Activated CD8-positive, alpha-beta memory T cell treated with anti-CD3 and anti-CD28 coated beads, Interleukin-2, amount 50 U/mL, for 1 hour (primary cell): ENCODE results near the gene ENPEP.
"Not testable (repeated sequence)": the region's sequence is repeated elsewhere in the genome, so short reads cannot be mapped to it uniquely, and the experiment has no call there.

ENCODE experiments used
- DNase-seq: peaks from one replicate; pipeline ENCODE4 v3.0.0-alpha.2; 2020; ENCODE audit errors: extremely low read depth

Gene ENPEP, protein sequence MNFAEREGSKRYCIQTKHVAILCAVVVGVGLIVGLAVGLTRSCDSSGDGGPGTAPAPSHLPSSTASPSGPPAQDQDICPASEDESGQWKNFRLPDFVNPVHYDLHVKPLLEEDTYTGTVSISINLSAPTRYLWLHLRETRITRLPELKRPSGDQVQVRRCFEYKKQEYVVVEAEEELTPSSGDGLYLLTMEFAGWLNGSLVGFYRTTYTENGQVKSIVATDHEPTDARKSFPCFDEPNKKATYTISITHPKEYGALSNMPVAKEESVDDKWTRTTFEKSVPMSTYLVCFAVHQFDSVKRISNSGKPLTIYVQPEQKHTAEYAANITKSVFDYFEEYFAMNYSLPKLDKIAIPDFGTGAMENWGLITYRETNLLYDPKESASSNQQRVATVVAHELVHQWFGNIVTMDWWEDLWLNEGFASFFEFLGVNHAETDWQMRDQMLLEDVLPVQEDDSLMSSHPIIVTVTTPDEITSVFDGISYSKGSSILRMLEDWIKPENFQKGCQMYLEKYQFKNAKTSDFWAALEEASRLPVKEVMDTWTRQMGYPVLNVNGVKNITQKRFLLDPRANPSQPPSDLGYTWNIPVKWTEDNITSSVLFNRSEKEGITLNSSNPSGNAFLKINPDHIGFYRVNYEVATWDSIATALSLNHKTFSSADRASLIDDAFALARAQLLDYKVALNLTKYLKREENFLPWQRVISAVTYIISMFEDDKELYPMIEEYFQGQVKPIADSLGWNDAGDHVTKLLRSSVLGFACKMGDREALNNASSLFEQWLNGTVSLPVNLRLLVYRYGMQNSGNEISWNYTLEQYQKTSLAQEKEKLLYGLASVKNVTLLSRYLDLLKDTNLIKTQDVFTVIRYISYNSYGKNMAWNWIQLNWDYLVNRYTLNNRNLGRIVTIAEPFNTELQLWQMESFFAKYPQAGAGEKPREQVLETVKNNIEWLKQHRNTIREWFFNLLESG

DNA sequence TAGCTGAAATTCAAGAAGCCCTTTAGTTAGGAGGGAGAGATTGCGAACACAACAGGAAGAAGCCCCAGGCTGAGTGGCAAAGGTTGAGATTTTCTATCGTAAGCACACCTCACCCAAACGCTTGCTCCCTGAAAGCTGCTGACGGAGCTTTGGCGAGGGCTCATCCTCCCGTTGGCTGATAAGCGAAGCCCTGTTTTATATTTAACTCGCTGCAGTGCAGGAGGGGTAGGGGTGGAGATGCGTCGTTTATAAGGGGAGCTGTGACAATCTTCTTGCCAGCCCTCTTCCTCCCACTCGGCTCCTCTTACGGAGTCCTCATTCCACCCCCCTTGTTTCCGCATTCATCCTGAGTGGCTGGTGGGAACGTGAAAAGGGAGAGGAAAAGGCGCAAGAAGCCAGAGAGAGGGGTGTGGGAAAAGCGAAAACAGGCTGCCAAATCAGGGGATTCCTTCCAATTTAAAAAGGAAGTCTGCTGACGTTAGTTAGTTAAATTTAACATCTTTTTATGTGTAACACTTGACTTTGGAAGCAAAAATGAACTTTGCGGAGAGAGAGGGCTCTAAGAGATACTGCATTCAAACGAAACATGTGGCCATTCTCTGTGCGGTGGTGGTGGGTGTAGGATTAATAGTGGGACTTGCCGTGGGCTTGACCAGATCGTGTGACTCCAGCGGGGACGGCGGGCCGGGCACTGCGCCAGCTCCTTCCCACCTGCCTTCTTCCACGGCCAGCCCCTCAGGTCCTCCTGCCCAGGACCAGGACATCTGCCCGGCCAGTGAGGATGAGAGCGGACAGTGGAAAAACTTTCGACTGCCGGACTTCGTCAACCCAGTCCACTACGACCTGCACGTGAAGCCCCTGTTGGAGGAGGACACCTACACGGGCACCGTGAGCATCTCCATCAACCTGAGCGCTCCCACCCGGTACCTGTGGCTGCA, at the start of gene ENPEP:
TSS of gene ENPEP (plus strand) at position 275 of the 938 bp plus-strand sequence. CDS start at position 535, 260 bp downstream.
- DNase-seq: no peak

DNA sequence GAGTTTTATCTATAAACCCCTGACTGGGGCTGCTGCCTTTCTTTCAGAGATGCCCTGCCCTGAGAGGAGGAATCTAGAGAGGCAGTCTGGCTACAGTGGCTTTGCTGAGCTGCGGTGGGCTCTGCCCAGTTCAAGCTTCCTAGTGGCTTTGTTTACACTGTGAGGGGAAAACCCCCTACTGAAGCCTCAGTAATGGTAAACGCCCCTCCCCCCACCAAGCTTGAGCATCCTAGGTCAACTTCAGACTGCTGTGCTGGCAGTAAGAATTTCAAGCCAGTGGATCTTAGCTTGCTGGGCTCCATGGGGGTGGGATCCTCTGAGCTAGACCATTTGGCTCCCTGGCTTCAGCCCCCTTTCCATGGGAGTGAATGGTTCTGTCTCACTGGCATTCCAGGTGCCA, 44.1 kb upstream of the ENPEP start:
- DNase-seq: not testable (repeated sequence)

DNA sequence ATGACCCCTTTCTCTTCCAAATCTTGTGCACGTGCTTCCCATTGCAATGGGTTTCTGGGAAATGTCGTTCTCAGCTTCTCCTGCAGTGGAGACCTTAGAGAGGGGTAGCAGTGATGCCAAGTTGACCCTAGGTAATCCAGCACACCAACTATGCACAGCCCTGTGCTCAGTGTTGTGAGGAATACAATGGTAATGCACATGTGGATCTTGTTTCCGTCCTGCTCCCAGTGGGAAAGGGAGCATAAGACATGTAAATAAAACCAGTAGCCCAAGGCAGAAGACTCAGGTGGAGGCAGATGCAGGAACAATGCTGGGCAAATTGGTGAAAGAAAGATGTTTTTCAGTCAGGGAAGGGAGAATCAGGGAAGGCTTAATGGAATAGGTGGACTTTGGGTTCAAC, 38.7 kb upstream of the ENPEP start:
- not testable (repeated sequence) for DNase-seq

DNA sequence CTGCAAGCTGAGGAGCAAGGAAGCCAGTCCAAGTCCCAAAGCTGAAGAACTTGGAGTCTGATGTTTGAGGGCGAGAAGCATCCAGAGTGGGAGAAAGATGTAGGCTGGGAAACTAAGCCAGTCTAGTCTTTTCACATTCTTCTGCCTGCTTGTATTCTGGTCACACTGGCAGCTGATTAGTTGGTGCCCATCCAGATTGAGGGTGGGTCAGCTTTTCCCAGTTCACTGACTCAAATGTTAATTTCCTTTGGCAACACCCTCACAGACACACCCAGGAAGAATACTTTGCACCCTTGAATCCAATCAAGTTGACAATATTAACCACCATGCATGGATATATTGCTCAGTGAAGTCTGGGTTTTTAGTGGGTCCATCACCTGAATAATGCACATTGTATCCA, 36.7 kb upstream of the ENPEP start:
- DNase-seq: not testable (repeated sequence)

DNA sequence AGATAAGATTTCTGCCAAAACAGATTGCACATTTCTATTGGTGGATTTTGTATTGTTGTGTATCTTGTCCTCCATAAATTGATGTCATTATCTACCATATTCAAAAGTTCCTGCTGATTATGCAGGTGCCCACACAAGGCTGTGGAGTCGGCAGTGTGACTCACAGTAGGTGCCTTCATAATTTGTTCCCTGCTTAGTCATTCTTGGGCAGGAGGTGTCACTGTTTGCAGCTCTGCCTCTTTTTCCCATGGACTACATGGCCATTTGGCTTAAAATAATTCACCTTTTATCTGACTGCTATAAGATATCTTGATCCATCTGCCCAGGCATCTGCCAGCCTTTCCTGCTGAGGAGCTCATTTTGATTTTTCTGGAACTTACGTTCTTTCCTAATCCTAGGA, 33.6 kb upstream of the ENPEP start:
- DNase-seq: no peak

DNA sequence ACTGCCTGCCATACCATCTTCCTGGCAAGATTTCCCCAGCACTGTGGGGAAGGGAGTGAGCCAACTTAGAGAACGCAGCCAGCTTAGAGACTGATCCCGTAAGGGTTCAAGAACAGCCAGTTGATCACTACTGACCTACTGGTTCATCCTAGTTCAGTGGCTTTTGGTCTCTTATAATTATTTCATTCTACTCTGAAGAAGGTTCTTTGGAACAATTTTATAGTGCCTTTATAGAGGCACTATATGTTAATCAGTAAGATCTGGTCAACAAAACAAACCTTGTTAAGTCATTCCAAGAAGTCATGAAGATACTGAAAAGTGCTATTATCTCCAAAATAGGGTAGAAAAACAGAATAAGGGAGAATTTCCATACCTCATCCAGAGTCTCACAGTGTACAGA, 33.2 kb upstream of the ENPEP start:
- DNase-seq: no peak

DNA sequence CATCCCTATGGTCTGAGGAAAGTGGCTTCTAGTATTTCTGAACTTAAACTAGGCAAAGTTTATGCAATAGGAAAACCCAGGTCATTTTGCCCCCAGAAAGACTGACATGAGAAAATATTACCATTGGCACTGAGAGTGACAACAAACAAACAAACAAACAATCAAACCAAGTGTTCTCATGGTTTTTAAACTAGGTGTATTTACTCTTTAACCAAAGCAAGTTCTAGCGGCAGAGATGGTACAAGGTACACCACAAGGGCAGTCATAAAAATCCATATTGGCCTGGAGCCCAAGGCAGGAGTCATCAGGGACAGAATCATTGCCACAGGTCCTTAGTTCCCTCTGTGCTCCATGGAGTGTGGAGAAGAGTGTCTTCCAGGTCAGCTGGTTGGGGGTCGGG, 26.0 kb upstream of the ENPEP start:
- no peak for DNase-seq

DNA sequence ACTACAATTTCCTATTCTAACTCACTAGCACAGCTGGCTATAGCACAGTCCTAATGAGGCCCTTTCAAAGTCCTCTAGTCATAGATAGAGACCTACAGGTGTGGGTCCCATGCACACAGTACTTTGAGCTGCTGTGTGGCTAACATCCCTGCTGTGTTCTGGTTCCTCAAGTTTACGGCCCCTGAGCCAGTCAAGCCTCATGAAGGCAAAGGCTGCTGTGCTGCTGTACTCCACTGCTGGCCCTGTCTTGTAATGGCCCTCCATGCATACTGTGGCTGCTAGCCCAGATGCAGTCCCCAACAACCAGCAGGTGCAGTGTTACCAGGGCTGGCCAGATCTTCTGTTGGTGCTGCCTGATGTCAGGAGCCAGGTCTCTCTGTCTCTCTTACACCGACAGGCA, 23.4 kb upstream of the ENPEP start:
- DNase-seq: no peak

DNA sequence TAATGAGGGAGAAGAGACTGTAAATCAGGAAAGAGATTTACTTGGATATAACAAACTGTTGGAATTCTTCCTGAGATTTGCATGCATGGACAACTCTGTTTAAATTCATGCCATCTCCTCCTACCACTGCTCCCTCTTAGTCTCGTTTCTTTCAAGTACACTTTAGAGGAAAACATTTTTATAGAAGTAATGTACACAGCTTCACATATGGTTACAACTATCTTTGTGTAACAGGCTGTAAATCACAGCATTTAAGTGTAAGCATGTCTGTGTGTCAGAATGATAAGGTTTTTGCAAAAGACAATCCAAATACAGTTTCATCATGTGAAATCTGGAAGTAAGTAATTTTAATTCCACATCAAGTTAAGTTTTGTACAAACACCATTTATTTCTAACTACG, 21.5 kb upstream of the ENPEP start:
- no peak for DNase-seq

DNA sequence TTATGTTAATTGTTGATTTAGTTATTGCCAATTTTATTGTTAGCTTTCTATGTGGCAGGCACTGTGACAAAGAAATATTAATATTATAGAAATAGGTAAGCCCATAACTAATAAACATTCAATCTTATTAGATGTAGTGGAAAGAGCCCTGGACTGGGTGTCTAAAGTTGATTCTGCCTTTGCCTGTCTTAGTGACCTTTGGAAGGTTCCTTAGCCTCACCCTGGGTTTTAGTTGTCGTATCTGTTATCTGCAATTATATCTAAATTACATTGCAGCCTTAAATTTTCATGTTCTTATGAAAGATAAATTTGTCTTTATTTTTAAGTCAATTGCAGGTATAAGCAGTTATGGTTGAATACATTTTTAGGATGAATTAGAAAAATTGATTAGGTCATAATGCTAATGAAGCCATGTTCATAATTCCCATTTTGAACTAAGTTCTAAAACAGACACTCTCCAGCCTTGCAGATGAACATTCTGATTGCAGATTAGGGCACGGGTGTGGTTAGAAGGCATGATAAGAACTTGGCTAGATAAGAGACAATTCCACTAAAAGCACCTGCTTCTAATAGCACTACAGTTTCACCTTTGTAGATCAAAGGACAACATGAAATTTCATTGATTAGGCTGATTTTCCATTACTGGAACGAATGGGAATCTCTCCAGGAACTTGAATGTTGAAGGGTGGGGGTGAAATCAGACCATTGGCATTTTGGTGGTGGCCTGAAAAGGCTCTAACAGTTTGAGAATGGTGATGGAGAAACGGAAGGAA, 17.3 kb upstream of the ENPEP start:
- DNase-seq: no peak

DNA sequence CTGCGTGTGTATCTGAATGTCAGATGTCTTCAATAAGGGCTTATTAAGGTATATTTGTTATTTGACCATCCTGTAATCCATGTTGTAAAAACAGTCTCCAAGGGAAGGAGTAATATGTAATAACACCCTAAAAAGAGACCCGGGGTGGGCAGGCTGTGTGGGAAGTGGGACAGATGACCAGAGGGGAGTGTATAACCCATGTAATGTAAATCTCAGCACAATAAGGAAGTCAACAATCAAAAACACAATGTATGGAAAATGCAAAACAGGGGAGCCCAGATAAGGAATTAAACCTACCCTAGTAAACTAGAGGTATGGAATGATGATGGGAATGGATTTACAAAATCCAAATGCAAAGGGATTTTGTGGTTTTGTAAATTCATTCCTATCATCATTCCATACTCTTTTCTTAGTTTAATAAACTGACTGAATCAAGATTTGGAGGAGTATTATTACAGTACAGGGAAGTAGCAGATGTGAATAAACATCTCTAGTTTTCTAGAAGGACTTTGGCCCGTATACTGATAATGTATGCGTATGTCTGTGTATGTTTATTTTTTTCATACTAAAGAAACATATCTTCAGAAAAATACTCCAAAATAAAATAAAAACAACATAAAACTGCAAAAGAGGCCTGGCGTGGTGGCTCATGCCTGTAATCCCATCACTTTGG, 15.7 kb upstream of the ENPEP start:
- DNase-seq: no peak

DNA sequence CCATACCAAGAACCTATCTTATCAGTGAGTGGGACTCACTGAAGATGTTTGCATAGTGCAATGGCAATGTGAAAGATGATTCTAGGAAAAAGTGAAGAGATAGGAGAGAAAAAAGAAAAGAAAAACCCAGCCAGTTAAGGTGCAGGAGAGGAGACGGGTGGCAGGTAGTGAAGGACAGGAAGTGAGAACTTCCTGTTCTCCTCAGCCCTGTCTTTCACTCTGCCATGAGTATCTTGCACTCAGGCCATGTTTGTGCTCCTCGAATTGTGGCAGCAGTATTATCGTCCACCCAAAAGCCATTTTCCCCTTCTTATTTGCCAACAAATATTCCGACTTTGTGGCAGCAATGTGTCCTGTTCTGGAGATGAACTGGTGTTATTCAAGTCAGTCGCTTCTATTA, 8.6 kb upstream of the ENPEP start:
- DNase-seq: no peak

DNA sequence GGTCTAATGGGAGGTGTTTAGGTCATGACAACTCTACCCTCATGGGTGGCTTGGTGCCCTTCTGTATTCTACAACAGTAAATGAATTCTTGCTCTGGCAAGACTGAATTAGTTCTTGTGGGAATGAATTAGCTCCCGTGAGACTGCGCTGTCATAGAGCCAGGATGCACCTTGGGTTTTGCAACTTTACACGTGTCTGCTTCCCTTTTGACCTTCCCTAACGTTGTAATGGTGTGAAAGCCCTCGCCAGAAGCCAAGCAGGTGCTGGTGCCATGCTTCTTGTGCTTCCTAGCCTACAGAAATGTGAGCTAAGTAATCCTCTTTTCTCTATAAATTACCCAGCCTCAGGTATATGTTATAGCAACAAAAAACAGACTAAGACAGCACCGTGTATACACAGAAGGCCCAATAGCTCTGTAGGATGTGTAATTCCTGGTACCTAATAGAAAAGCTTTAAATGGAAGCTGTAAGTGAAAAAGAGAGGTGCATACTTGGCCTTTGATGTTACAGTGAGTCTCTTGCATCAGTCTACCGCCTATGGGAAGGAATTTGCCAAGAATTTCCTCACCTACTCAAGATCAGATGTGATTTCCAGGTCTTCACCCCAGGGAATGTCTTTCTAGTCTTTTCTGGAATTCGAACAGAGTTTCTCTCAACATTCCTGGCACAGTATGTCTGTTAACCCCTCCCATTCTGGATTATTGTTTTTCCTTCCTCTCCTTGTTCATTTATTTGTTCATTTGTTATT, 3.2 kb upstream of the ENPEP start:
- no peak for DNase-seq

DNA sequence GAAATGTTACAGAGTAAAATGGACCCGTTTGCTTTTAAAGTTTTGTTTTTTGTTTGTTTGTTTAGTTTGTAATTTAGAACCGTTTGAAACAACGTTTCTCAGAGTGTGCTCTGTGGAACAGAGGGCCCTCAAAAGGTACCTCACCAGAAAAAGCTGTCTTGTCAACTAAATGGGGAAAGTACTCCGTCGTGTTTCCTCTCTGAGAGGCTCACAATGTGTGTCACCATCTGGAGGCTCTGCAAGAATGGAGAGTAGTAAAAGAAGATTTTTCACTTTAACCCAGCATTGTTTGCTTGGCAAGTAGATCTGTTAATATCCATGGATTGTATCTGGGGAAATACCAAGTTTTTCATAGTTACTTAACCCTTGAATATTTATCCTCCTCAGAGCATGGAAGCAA, 1.5 kb upstream of the ENPEP start:
- DNase-seq: no peak

DNA sequence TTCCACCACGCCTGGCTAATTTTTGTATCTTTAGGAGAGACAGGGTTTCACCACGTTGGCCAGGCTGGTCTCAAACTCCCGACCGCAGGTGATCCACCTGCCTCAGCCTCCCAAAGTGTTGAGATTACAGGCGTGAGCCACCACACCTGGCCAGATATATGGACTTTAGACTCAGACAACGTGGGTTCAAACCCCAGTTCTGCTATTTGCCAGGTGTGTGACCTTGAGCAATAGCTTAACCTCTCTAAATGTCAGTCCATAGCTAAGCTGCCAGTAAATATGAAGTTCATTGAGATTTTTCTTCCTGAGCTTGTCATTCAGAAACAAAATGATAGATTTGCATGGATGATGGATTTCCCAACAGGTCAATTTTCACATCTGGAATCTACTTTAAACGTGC, 875 bp upstream of the ENPEP start:
- DNase-seq: not testable (repeated sequence)

DNA sequence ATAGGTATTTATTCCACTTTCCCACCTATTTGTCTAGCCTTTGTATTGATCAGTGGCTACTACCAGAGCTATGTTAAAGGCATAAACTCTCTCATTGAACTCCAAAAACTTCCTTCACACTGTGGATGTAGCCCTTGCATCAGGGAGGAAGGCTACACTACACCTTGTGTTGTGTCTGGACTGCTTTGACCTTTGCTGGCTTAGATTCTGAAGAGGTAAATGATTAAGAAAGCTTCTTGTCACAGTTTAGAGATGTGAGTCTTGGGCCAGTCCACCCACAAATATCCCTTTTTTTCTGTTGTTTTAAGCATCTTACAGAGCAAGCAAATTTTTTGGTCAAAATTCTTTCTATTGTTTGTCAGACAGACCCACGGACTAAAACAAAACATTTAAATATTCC, 1.9 kb downstream of the ENPEP start:
- no peak for DNase-seq

DNA sequence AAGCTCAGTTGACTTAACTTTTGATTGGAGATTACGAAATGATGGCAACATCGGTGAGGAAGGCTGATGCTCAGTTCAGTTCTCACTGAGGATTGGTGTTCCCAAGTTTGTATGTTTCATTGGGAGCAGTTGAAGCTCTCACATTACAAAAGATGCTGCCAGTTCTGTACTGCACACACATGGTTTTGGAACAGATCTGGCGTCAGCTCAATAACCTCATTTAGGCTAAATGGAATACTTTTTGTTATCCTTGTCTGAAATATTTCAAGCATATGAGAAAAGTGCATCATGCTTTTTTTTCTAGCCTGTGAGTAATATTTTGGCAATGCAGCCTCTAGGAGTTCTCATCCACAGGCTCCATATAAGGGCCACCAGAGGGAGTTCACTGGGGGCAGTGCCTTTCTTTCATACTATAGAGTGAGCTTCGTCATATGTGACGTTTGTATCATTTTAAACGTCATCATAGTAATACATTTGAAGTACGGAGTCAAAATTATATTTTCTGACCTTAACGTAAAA, 4.1 kb downstream of the ENPEP start:
- DNase-seq: no peak

DNA sequence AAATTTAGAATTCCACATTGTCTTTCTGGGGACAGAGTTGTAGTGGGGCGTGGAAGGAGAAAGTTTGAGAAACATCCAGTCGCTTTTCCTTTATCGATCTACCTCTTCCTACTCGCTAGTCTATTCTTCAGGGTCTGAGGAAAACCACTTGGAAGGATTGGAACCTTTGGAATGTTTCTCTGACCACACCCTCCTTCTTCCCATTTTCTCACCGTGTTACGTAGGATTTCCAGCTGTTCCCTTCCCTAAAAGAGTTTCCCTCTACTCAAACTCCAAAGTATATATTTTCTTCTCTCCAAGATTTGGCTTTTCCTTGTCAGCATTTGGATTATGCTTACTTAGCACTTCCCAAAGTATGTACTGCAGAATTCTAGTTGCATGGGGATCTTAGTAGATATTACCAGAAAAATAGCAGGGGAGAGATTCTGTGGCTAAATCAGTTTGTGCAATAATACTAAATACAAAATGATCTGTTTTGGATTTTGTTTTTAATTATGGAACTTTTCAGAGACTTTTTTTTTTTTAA, 4.9 kb downstream of the ENPEP start:
- no peak for DNase-seq

DNA sequence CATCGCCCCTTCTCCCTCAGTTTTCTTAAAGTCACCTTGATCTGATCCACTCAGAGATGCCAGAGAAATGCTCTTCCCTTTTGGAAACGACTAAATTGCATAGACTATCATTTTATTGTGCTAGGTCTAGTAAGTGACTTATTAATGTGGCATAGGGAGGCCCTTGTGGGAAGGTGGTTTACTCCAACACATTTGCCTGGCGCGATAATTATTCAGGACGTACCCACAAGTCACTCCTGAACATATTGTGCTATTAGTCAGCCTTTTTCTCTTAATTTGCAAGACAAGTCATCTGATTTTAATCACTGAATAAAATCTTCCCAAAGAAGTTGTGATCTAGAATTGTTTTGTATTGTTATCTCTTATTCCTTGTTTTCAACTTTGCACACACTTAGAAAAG, 7.6 kb downstream of the ENPEP start:
- DNase-seq: no peak
